Measurements from ENCODE around the gene KRT86. TPM values are rescaled to one million over a fixed set of nuclear protein-coding genes. Genes with fewer than 3 reads are reported as not detected.

KRT86 gene
- total and polyA plus RNA-seq, 2 of the 13 experiments (the other 11 are each of a cell fraction or from before 2014, with no cell fraction given) = not detected

- Histone ChIP-seq H3K27ac (ENCODE audit: extremely low read length, insufficient read depth, low read length) (no peak overlapping the region), H3K36me3 (replicated peaks in 1 of 2; ENCODE audit: control insufficient read depth in 1 of 2, insufficient read depth in 2 of 2, low read length in 2 of 2) (no peaks in the 10 kb centered on the region), H3K9me3 (ENCODE audit: low read length) (no peaks in the 10 kb centered on the region), H3K4me2 (ENCODE audit: low read depth, low read length) (no peak overlapping the region), H3K27me3 (ENCODE audit: control insufficient read depth in 1 of 2, insufficient read depth in 2 of 2, low read length in 2 of 2) (peaks cover 0 to 6% of the 10 kb centered on the region in 2 experiments; a peak in 1 of 5 replicates), H3K4me1 (ENCODE audit: insufficient read depth, low read length) (no peaks in the 10 kb centered on the region), H3K4me3 (replicated peaks in 1 of 3; ENCODE audit: insufficient read depth in 1 of 3, low read depth in 2 of 3, low read length in 3 of 3) (no peak overlapping the region), H4K20me1 (ENCODE audit: insufficient read depth, low read length) (no peaks in the 10 kb centered on the region), H2AFZ (ENCODE audit: low read length) (no peak overlapping the region), H3K9ac (ENCODE audit: insufficient read depth, low read depth, low read length) (no peak overlapping the region), H3K79me2 (ENCODE audit: insufficient read depth, low read length) (no peaks in the 10 kb centered on the region)
- FAIRE-seq (no peak), ATAC-seq (no peak), DNase-seq (ENCODE audit: low spot score) (no peak)
- TF ChIP-seq ZNF781 (CRISPR knock-in tag; IDR thresholded peaks at IDR 0.05; ENCODE audit: borderline replicate concordance, not compliant biosample characterization) (no peak), PAX8 (CRISPR knock-in tag; IDR thresholded peaks at IDR 0.05; ENCODE audit: borderline replicate concordance) (no peak), ZNF333 (CRISPR knock-in tag; IDR thresholded peaks at IDR 0.05; ENCODE audit: borderline replicate concordance) (no peak), FOXA3 (CRISPR knock-in tag; IDR thresholded peaks at IDR 0.05) (no peak), MEIS1 (CRISPR knock-in tag; IDR thresholded peaks at IDR 0.05; ENCODE audit: borderline replicate concordance) (no peak)
- TF ChIP-seq, protein P1, sequence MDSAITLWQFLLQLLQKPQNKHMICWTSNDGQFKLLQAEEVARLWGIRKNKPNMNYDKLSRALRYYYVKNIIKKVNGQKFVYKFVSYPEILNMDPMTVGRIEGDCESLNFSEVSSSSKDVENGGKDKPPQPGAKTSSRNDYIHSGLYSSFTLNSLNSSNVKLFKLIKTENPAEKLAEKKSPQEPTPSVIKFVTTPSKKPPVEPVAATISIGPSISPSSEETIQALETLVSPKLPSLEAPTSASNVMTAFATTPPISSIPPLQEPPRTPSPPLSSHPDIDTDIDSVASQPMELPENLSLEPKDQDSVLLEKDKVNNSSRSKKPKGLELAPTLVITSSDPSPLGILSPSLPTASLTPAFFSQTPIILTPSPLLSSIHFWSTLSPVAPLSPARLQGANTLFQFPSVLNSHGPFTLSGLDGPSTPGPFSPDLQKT (CRISPR knock-in tag; IDR thresholded peaks at IDR 0.05; ENCODE audit: borderline replicate concordance) = no peak
- TF ChIP-seq, protein P2, sequence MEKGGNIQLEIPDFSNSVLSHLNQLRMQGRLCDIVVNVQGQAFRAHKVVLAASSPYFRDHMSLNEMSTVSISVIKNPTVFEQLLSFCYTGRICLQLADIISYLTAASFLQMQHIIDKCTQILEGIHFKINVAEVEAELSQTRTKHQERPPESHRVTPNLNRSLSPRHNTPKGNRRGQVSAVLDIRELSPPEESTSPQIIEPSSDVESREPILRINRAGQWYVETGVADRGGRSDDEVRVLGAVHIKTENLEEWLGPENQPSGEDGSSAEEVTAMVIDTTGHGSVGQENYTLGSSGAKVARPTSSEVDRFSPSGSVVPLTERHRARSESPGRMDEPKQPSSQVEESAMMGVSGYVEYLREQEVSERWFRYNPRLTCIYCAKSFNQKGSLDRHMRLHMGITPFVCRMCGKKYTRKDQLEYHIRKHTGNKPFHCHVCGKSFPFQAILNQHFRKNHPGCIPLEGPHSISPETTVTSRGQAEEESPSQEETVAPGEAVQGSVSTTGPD (CRISPR knock-in tag; IDR thresholded peaks at IDR 0.05) = no peak
- POLR2A ChIA-PET = no interaction called here
- CTCF ChIA-PET (ENCODE audit: low intra/inter-chr PET ratio, low total read pairs) = no interaction called here
- BruUV-seq (replicated peaks) = no TSS peak
- in situ Hi-C loops (cut with HindIII; ENCODE audit: extremely low pct_ligation_motif_present, low pct_unique_long_range_greater_than_20kb) (no loop called here), intact Hi-C loops (cut with micrococcal nuclease; ENCODE audit: unreplicated experiment) (no loop called here)
- 11% methylated on average over 3 of the region's 3 CpGs for WGBS (ENCODE audit: low lambda C conversion rate)
Measured at GRCh38 chr12:52333321-52333720, 58.9 kb downstream of the KRT86 start.

Measured in HepG2 (cell line).